ENCODE results near the gene TMEM267.
A peak's percentile ranks its signal among the peaks of the same experiment; 100 is the strongest.
"Not testable (repeated sequence)": the region's sequence is repeated elsewhere in the genome, so short reads cannot be mapped to it uniquely, and the experiment has no call there.

Gene TMEM267

DNA sequence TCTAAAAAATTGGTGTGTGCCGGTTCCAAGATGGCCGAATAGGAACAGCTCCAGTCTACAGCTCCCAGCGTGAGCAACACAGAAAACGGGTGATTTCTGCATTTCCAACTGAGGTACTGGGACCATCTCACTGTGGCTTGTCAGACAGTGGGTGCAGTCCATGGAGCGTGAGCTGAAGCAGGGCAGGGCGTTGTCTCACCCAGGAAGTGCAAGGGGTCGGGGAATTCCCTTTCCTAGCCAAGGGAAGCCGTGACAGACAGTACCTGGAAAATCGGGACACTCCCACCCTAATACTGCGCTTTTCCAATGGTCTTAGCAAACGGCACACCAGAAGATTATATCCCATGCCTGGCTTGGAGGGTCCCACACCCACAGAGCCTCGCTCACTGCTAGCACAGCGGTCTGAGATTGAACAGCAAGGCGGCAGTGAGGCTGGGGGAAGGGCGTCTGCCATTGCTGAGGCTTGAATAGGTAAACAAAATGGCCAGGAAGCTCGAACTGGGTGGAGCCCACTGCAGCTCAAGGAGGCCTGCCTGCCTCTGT lies 81.1 kb downstream of the TMEM267 start:
- DNase-seq: not testable (repeated sequence)

GRCh38 chr5:43401827-43402226 lies 81.8 kb downstream of the TMEM267 start:
- no peak for DNase-seq

DNA sequence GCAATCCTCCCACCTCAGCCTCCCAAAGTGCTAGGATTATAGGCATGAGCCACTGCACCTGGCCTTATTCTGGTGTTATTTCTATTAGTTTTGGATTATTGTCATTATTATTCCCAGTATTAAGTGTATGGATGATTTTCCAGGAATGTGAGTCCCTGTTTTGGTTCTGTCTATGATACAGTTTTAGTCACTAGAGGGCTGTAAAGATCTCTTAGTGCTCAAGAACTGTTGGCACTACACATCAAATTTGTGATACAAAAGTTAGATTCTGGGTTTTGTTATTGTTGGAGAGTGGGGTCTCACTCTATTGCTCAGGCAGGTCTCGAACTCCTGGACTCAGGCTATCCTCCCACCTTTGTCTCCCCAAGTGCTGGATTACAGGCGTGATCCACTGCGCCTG lies 83.6 kb downstream of the TMEM267 start:
- DNase-seq: no peak

DNA sequence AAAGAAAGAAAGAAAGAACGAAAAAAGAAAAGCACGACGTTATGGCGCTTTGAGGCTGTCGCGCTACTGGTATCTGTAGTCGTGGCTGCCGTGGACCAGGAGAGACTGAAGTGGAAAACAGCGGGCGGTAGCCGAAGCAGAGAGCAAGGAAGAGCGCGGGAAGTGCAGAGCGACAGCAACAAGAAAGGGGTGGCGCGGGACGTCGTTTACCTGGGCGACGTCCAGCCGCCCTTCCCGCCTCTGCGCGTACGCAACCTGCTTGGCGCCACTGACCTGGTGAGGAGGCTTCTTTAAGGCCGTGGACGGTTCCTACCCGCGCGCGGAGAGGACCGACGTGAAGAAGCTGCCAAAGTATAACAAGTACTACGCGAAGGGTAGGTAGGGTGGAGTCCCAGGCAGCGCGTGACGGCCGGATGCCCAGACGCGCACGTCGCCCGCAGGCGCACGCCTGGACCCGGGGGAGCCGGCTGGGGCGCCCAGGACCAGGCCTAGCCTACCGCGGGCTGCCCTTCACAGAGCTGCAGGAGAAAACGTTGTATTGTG lies 86.8 kb downstream of the TMEM267 start:
- DNase-seq: peak; percentile 25
